Tibial nerve (tissue), 4 donors: ENCODE results near the gene CKAP2. TPM values are rescaled to one million over a fixed set of nuclear protein-coding genes. Genes with fewer than 3 reads are reported as not detected.

ENCODE experiments used
- DNase-seq, 2 donors: peaks; one replicate each; pipeline ENCODE4 v3.0.0-alpha.2; 2019; ENCODE audit warnings: low spot score in 2 of 2
- H3K27ac ChIP-seq, 4 donors: fragments of 200-600 bp; sonication (generic) in 3 of 4; one replicate each; pipeline ENCODE4 v1.5.1; 2017 to 2019; ENCODE audit warnings: mild to moderate bottlenecking in 1 of 4
- H3K27me3 ChIP-seq, 2 donors: fragments of 200-600 bp; sonication (generic) in 1 of 2; one replicate each; pipeline versions ENCODE4 v1.5.1 to v1.6.0; 2017 to 2019
- H3K36me3 ChIP-seq, 3 donors: fragments of 200-600 bp; sonication (generic); one replicate each; pipeline ENCODE4 v1.5.1; 2018 to 2019
- H3K4me1 ChIP-seq, 4 donors: fragments of 200-600 bp; sonication (generic) in 3 of 4; one replicate each; pipeline ENCODE4 v1.5.1; 2017 to 2019
- H3K4me3 ChIP-seq, 4 donors: fragments of 200-600 bp; sonication (generic) in 3 of 4; one replicate each; pipeline ENCODE4 v1.5.1; 2017 to 2019; ENCODE audit warnings: mild to moderate bottlenecking in 1 of 4, moderate library complexity in 1 of 4
- H3K9me3 ChIP-seq, 4 donors: fragments of 200-600 bp; sonication (generic) in 3 of 4; one replicate each; pipeline ENCODE4 v1.5.1; 2017 to 2019
- CTCF ChIP-seq, 5 experiments: fragments of 200-600 bp in 3 of 5; fragments of 450-650 bp in 2 of 5; sonication (generic) in 3 of 5; IDR thresholded peaks; one replicate each; pipeline ENCODE4 v1.5.1; 2016 to 2019; ENCODE audit warnings: antibody characterized with exemption in 5 of 5, mild to moderate bottlenecking in 3 of 5, moderate library complexity in 2 of 5
- EP300 ChIP-seq, 2 donors: sonication (generic); formaldehyde crosslinking; IDR thresholded peaks; one replicate each; pipeline ENCODE4 v1.6.1; 2017; ENCODE audit warnings: antibody characterized with exemption in 2 of 2, mild to moderate bottlenecking in 1 of 2
- POLR2A ChIP-seq, 2 donors: fragments of 450-650 bp; IDR thresholded peaks; one replicate each; pipeline ENCODE4 v1.6.1; 2017; ENCODE audit warnings: antibody characterized with exemption in 2 of 2, mild to moderate bottlenecking in 2 of 2, moderate library complexity in 2 of 2
- WGBS, 2 donors: methylation state at CpG; one replicate each; pipeline ENCODE4 v1.1.5; 2018; 5-methylcytosine and 5-hydroxymethylcytosine counted together
- total RNA-seq, 4 donors: library from RNA; depleted of rRNA; stranded (reverse); fragments of >200 nt; gene quantifications; one replicate each; pipeline ENCODE4 v1.1.0, GENCODE V29; 2016

CKAP2 gene
- total RNA-seq, 4 donors from 2014 or later = 6.6 to 12.3 (median 7.4) TPM

- no peaks in the 10 kb centered on the region for H3K27me3 ChIP-seq
- DNase-seq = no peak
- peaks cover 0 to 6% (median 0%) of the 10 kb centered on the region in 3 donors for H3K36me3 ChIP-seq
- TF ChIP-seq EP300 (IDR thresholded peaks at IDR 0.05) (no peak), CTCF (IDR thresholded peaks at IDR 0.05) (no peak), POLR2A (IDR thresholded peaks at IDR 0.05) (no peak)
- WGBS, 2 donors = 10 to 13% methylated on average over 10 of the region's 10 CpGs
- peak overlapping the region; percentile 85 to 97 (median 95) for H3K27ac ChIP-seq
- peak overlapping the region; percentile 49 to 82 (median 78) for H3K4me3 ChIP-seq
- peaks cover 0 to 36% (median 16%) of the 10 kb centered on the region in 4 donors for H3K4me1 ChIP-seq
- no peaks in the 10 kb centered on the region for H3K9me3 ChIP-seq
Measured at GRCh38 chr13:52449331-52450011, 5.8 kb upstream of the CKAP2 start.

GRCh38 chr13:52450012-52450792 lies 5.1 kb upstream of the CKAP2 start, which contains the start of gene VPS36:
TSS of gene VPS36 (minus strand) at chr13:52450634. CDS start at chr13:52450594, 40 bp downstream.
- TF ChIP-seq EP300 (IDR thresholded peaks at IDR 0.05) (peak in 1 of 2 donors; percentile 93), POLR2A (IDR thresholded peaks at IDR 0.05) (peak; percentile 88), CTCF (IDR thresholded peaks at IDR 0.05) (peak; percentile 100)
- DNase-seq = peak; percentile 93
- no peaks in the 10 kb centered on the region for H3K27me3 ChIP-seq
- H3K4me1 ChIP-seq = peaks cover 0 to 39% (median 16%) of the 10 kb centered on the region in 4 donors
- no peaks in the 10 kb centered on the region for H3K9me3 ChIP-seq
- peak within 1 kb of the TSS; percentile 49 to 82 (median 78) for H3K4me3 ChIP-seq
- 0 to 1% methylated on average over 58 to 64 of the region's 105 CpGs for WGBS, 2 donors
- H3K27ac ChIP-seq = peak within 1 kb of the TSS; percentile 85 to 97 (median 95)
- peaks cover 0 to 2% (median 0%) of the 10 kb centered on the region in 3 donors for H3K36me3 ChIP-seq

- 7 to 10% methylated on average over 8 of the region's 8 CpGs for WGBS, 2 donors
- peak overlapping the region in 3 of 4 donors; percentile 57 to 97 (median 96) for H3K27ac ChIP-seq
- TF ChIP-seq CTCF (IDR thresholded peaks at IDR 0.05) = peak in 1 of 5 experiments; percentile 16
- TF ChIP-seq EP300 (IDR thresholded peaks at IDR 0.05) = no peak
- H3K4me1 ChIP-seq = peaks cover 0 to 39% (median 16%) of the 10 kb centered on the region in 4 donors
- H3K9me3 ChIP-seq = no peaks in the 10 kb centered on the region
- H3K27me3 ChIP-seq = no peaks in the 10 kb centered on the region
- DNase-seq = no peak
- H3K4me3 ChIP-seq = peak overlapping the region in 2 of 4 donors; percentile 79 to 82
- no peaks in the 10 kb centered on the region for H3K36me3 ChIP-seq
Measured at GRCh38 chr13:52450793-52451116, 4.5 kb upstream of the CKAP2 start.

GRCh38 chr13:52451135-52451804 lies 4.0 kb upstream of the CKAP2 start:
- no peaks in the 10 kb centered on the region for H3K36me3 ChIP-seq
- no peak for DNase-seq
- H3K4me3 ChIP-seq = peak overlapping the region in 1 of 4 donors; percentile 82
- TF ChIP-seq POLR2A (IDR thresholded peaks at IDR 0.05) = no peak
- H3K27ac ChIP-seq = peak overlapping the region in 2 of 4 donors; percentile 96 to 97
- no peaks in the 10 kb centered on the region for H3K9me3 ChIP-seq
- WGBS, 2 donors = 85 to 89% methylated on average over 24 of the region's 24 CpGs
- no peaks in the 10 kb centered on the region for H3K27me3 ChIP-seq
- peaks cover 0 to 43% (median 16%) of the 10 kb centered on the region in 4 donors for H3K4me1 ChIP-seq

- DNase-seq = no peak
- Histone ChIP-seq H3K27me3 (no peaks in the 10 kb centered on the region), H3K27ac (no peak overlapping the region), H3K9me3 (no peaks in the 10 kb centered on the region), H3K4me3 (no peak overlapping the region), H3K4me1 (peaks cover 0 to 45% (median 16%) of the 10 kb centered on the region in 4 donors), H3K36me3 (peaks cover 0 to 4% (median 0%) of the 10 kb centered on the region in 3 donors)
- 61 to 74% methylated on average over 2 of the region's 2 CpGs for WGBS, 2 donors
- TF ChIP-seq CTCF (IDR thresholded peaks at IDR 0.05) = no peak
- TF ChIP-seq POLR2A (IDR thresholded peaks at IDR 0.05) = no peak
- no peak for TF ChIP-seq EP300 (IDR thresholded peaks at IDR 0.05)
Measured at GRCh38 chr13:52452470-52452869, 2.8 kb upstream of the CKAP2 start.
